Effector CD8-positive, alpha-beta T cell (primary cell): ENCODE results near the gene RBBP9.
"Not testable (repeated sequence)": the region's sequence is repeated elsewhere in the genome, so short reads cannot be mapped to it uniquely, and the experiment has no call there.

Source experiments
- DNase-seq: peaks from one replicate; lab custom pipeline; 2025; lab: John Stamatoyannopoulos, UW

Gene RBBP9

GRCh38 chr20:18504479-18505060 is 7.5 kb upstream of the RBBP9 start:
- DNase-seq, result no peak

- not testable (repeated sequence) for DNase-seq
Measured at GRCh38 chr20:18501672-18502071, 4.6 kb upstream of the RBBP9 start.

GRCh38 chr20:18497603-18498002 is 578 bp upstream of the RBBP9 start:
- no peak for DNase-seq

GRCh38 chr20:18496042-18496441 is 983 bp downstream of the RBBP9 start:
- no peak for DNase-seq

GRCh38 chr20:18488301-18488700 is 8.7 kb downstream of the RBBP9 start:
- no peak for DNase-seq

- DNase-seq, result no peak
Measured at GRCh38 chr20:18481596-18481995, 15.4 kb downstream of the RBBP9 start.

- DNase-seq, result no peak
Measured at GRCh38 chr20:18477821-18478220, 19.2 kb downstream of the RBBP9 start.

- no peak for DNase-seq
Measured at GRCh38 chr20:18477218-18477617, 19.8 kb downstream of the RBBP9 start.

GRCh38 chr20:18466894-18467730 is 29.9 kb downstream of the RBBP9 start, which contains the start of the genes DZANK1 and POLR3F:
DZANK1 (minus strand) TSS chr20:18467030; CDS start chr20:18465358, 1,672 bp downstream.
POLR3F (plus strand) TSS chr20:18467390; CDS start chr20:18467507, 117 bp downstream.
- peak; percentile 85 for DNase-seq

- no peak for DNase-seq
Measured at GRCh38 chr20:18466574-18466893, 30.5 kb downstream of the RBBP9 start.

GRCh38 chr20:18465536-18466200 is 31.4 kb downstream of the RBBP9 start:
- DNase-seq, result no peak

- no peak for DNase-seq
Measured at GRCh38 chr20:18456600-18456999, 40.4 kb downstream of the RBBP9 start.

- no peak for DNase-seq
Measured at GRCh38 chr20:18443886-18444285, 53.1 kb downstream of the RBBP9 start.

GRCh38 chr20:18440403-18440802 is 56.6 kb downstream of the RBBP9 start:
- no peak for DNase-seq

- DNase-seq, result no peak
Measured at GRCh38 chr20:18436847-18437246, 60.2 kb downstream of the RBBP9 start.
